ENCODE measurements around the gene ELAVL4.

The ELAVL4 gene

DNA sequence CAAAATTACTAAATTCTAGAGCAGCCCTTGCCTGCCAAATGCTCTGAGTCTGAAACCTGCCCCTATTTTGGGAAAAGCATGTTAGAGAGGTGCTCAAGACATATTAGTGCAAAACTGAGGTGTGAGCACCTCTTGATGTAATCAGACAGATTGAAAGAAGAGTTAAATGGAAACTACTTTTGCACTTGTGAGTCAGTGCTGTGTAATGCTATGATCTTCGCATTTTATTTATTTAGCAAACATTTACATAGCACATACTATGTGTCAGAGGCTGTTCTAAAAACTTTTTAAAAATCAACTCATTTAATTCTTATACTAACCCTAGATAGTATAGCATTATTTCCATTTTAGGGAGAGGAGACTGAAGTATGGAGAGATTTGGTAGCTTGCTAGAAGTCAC lies 138.1 kb downstream of the ELAVL4 start:
- TF ChIP-seq, protein P1, sequence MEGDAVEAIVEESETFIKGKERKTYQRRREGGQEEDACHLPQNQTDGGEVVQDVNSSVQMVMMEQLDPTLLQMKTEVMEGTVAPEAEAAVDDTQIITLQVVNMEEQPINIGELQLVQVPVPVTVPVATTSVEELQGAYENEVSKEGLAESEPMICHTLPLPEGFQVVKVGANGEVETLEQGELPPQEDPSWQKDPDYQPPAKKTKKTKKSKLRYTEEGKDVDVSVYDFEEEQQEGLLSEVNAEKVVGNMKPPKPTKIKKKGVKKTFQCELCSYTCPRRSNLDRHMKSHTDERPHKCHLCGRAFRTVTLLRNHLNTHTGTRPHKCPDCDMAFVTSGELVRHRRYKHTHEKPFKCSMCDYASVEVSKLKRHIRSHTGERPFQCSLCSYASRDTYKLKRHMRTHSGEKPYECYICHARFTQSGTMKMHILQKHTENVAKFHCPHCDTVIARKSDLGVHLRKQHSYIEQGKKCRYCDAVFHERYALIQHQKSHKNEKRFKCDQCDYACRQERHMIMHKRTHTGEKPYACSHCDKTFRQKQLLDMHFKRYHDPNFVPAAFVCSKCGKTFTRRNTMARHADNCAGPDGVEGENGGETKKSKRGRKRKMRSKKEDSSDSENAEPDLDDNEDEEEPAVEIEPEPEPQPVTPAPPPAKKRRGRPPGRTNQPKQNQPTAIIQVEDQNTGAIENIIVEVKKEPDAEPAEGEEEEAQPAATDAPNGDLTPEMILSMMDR (IDR thresholded peaks at IDR 0.05) = no peak
- H3K27ac Mint-ChIP-seq = no peak overlapping the region
- H3K4me3 Mint-ChIP-seq = no peak overlapping the region
- H3K9me3 Mint-ChIP-seq = peaks cover 81% of the 10 kb centered on the region
- H3K36me3 Mint-ChIP-seq (ENCODE audit: low read depth) = no peaks in the 10 kb centered on the region
- peaks cover 10% of the 10 kb centered on the region for H3K27me3 Mint-ChIP-seq (ENCODE audit: low read depth, poor library complexity)
- no peak for DNase-seq
- no peaks in the 10 kb centered on the region for H3K4me1 Mint-ChIP-seq

DNA sequence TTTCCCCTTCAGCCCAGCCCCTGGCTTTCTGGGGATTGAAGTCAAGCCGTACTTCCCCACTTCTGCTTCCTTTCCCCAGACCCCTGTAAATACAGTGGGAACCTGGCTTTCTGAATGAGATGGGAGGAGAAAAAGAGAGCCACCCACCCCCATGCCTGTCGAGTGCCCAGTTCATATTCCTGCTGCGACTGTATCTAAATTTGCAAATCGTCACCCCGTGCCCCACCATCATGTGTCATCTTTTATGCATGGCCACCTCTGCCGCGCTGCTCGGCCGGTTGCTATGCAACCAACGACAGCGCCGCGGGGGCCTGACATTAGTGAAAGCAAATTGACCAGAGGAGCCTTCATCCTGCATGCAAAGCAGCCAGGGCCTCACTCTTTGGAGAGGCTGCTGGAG lies 143.0 kb downstream of the ELAVL4 start:
- TF ChIP-seq, protein P1 (IDR thresholded peaks at IDR 0.05) = no peak
- DNase-seq = peak; percentile 23
- H3K36me3 Mint-ChIP-seq (ENCODE audit: low read depth) = no peaks in the 10 kb centered on the region
- H3K27me3 Mint-ChIP-seq (ENCODE audit: low read depth, poor library complexity) = peaks cover 17% of the 10 kb centered on the region
- peaks cover 67% of the 10 kb centered on the region for H3K9me3 Mint-ChIP-seq
- no peak overlapping the region for H3K4me3 Mint-ChIP-seq
- no peak overlapping the region for H3K27ac Mint-ChIP-seq
- H3K4me1 Mint-ChIP-seq = no peaks in the 10 kb centered on the region

DNA sequence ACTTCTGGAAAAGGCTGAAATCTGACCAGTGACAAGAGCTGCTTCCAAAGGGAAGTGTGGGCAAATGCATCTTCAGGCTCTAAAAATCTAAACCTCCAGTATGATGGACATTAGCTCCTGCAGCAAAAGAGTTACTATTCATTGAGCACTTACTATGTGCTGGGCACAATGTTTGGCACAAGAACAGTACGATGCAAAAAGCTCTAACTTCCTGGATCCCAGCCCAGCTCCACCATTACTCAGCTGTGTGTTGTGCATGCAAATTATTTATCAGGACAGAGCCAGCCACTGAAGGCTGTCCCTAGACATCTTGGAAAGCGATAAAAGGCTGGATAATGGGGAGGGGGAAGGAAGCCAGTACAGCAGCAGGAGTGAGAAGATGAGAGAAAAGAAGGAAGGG lies 143.5 kb downstream of the ELAVL4 start:
- no peak for DNase-seq
- H3K4me1 Mint-ChIP-seq = no peaks in the 10 kb centered on the region
- no peak overlapping the region for H3K27ac Mint-ChIP-seq
- H3K9me3 Mint-ChIP-seq = peaks cover 64% of the 10 kb centered on the region
- H3K27me3 Mint-ChIP-seq (ENCODE audit: low read depth, poor library complexity) = peaks cover 17% of the 10 kb centered on the region
- H3K4me3 Mint-ChIP-seq = no peak overlapping the region
- TF ChIP-seq, protein P1 (IDR thresholded peaks at IDR 0.05) = no peak
- H3K36me3 Mint-ChIP-seq (ENCODE audit: low read depth) = no peaks in the 10 kb centered on the region
